Central memory CD8-positive, alpha-beta T cell (primary cell): ENCODE results near the gene BTG4.

Experiments used
- ATAC-seq: fragments of 150-1000 bp; cut with Tn5 transposase; replicated peaks from 2 replicates; pipeline ENCODE4 v1.10.0; 2022; ENCODE audit warnings: mild to moderate bottlenecking, moderate FRiP score, moderate number of reproducible peaks; ENCODE audit not compliant: poor library complexity, severe bottlenecking; ENCODE audit errors: extremely low read depth
- DNase-seq, 2 donors: peaks; one replicate each; pipeline ENCODE4 v3.0.0; 2021; ENCODE audit warnings: low spot score in 2 of 2
- H3K27ac Mint-ChIP-seq: one replicate; pipeline ENCODE4 v1.8.0; 2022; ENCODE audit warnings: low read depth, mild to moderate bottlenecking, moderate library complexity, mixed read lengths
- H3K27me3 Mint-ChIP-seq: one replicate; pipeline ENCODE4 v1.8.0; 2022; ENCODE audit warnings: mixed read lengths
- H3K36me3 Mint-ChIP-seq: one replicate; pipeline ENCODE4 v1.8.0; 2022; ENCODE audit warnings: mild to moderate bottlenecking, moderate library complexity, mixed read lengths; ENCODE audit not compliant: insufficient read depth
- H3K4me1 Mint-ChIP-seq: one replicate; pipeline ENCODE4 v1.8.0; 2022; ENCODE audit warnings: mixed read lengths
- H3K4me3 Mint-ChIP-seq: one replicate; pipeline ENCODE4 v1.8.0; 2022; ENCODE audit warnings: mild to moderate bottlenecking, moderate library complexity, mixed read lengths
- H3K9me3 Mint-ChIP-seq: one replicate; pipeline ENCODE4 v1.8.0; 2022; ENCODE audit warnings: mixed read lengths

BTG4 gene

GRCh38 chr11:111513240-111513605, 1.0 kb upstream of the BTG4 start:
- no peaks in the 10 kb centered on the region for H3K9me3 Mint-ChIP-seq
- H3K27me3 Mint-ChIP-seq, result peaks cover 61% of the 10 kb centered on the region
- no peak for DNase-seq
- no peak overlapping the region for H3K4me3 Mint-ChIP-seq
- no peak for ATAC-seq
- H3K4me1 Mint-ChIP-seq, result no peaks in the 10 kb centered on the region
- H3K36me3 Mint-ChIP-seq, result peaks cover 1% of the 10 kb centered on the region
- no peak overlapping the region for H3K27ac Mint-ChIP-seq

GRCh38 chr11:111510311-111510710, 1.9 kb downstream of the BTG4 start:
- H3K4me3 Mint-ChIP-seq, result no peak overlapping the region
- no peak for DNase-seq

GRCh38 chr11:111502611-111503010, 9.6 kb downstream of the BTG4 start:
- Mint-ChIP-seq H3K4me3 (no peak overlapping the region), H3K27me3 (peaks cover 75% of the 10 kb centered on the region), H3K4me1 (no peaks in the 10 kb centered on the region), H3K9me3 (no peaks in the 10 kb centered on the region), H3K36me3 (no peaks in the 10 kb centered on the region), H3K27ac (no peak overlapping the region)
- DNase-seq (no peak), ATAC-seq (no peak)

More at GRCh38 chr11:111510311-111510710, 1.9 kb downstream of the BTG4 start:
- Mint-ChIP-seq H3K36me3 (peaks cover 1% of the 10 kb centered on the region), H3K4me1 (no peaks in the 10 kb centered on the region), H3K27me3 (peaks cover 80% of the 10 kb centered on the region), H3K9me3 (no peaks in the 10 kb centered on the region), H3K27ac (no peak overlapping the region)
- ATAC-seq, result no peak

- H3K27me3 Mint-ChIP-seq, result peaks cover 67% of the 10 kb centered on the region
- no peak for ATAC-seq
- no peaks in the 10 kb centered on the region for H3K9me3 Mint-ChIP-seq
Observed at GRCh38 chr11:111500481-111500880, 11.7 kb downstream of the BTG4 start.

GRCh38 chr11:111499483-111499882, 12.7 kb downstream of the BTG4 start:
- Mint-ChIP-seq H3K36me3 (no peaks in the 10 kb centered on the region), H3K27me3 (peaks cover 57% of the 10 kb centered on the region), H3K4me1 (no peaks in the 10 kb centered on the region), H3K27ac (no peak overlapping the region), H3K4me3 (no peak overlapping the region), H3K9me3 (no peaks in the 10 kb centered on the region)
- no peak for DNase-seq
- no peak for ATAC-seq

More at GRCh38 chr11:111500481-111500880, 11.7 kb downstream of the BTG4 start:
- DNase-seq, result no peak
- no peaks in the 10 kb centered on the region for H3K36me3 Mint-ChIP-seq
- no peak overlapping the region for H3K27ac Mint-ChIP-seq
- H3K4me1 Mint-ChIP-seq, result no peaks in the 10 kb centered on the region
- no peak overlapping the region for H3K4me3 Mint-ChIP-seq

GRCh38 chr11:111494040-111494439, 18.1 kb downstream of the BTG4 start:
- DNase-seq (no peak), ATAC-seq (no peak)
- no peaks in the 10 kb centered on the region for H3K9me3 Mint-ChIP-seq
- H3K4me1 Mint-ChIP-seq, result no peaks in the 10 kb centered on the region
- no peak overlapping the region for H3K27ac Mint-ChIP-seq
- peaks cover 42% of the 10 kb centered on the region for H3K27me3 Mint-ChIP-seq
- no peak overlapping the region for H3K4me3 Mint-ChIP-seq
- H3K36me3 Mint-ChIP-seq, result peaks cover 3% of the 10 kb centered on the region

GRCh38 chr11:111490496-111490895, 21.7 kb downstream of the BTG4 start:
- Mint-ChIP-seq H3K4me3 (no peak overlapping the region), H3K36me3 (peaks cover 3% of the 10 kb centered on the region), H3K9me3 (peaks cover 14% of the 10 kb centered on the region), H3K4me1 (no peaks in the 10 kb centered on the region), H3K27ac (no peak overlapping the region), H3K27me3 (peaks cover 53% of the 10 kb centered on the region)
- ATAC-seq (no peak), DNase-seq (no peak)

GRCh38 chr11:111483431-111483830, 28.8 kb downstream of the BTG4 start:
- Mint-ChIP-seq H3K9me3 (peaks cover 28% of the 10 kb centered on the region), H3K27ac (no peak overlapping the region), H3K4me3 (no peak overlapping the region), H3K27me3 (peaks cover 78% of the 10 kb centered on the region), H3K36me3 (no peaks in the 10 kb centered on the region), H3K4me1 (no peaks in the 10 kb centered on the region)
- DNase-seq (no peak), ATAC-seq (no peak)

GRCh38 chr11:111479666-111480065, 32.5 kb downstream of the BTG4 start:
- ATAC-seq (no peak), DNase-seq (no peak)
- Mint-ChIP-seq H3K27me3 (peaks cover 63% of the 10 kb centered on the region), H3K27ac (no peak overlapping the region), H3K36me3 (no peaks in the 10 kb centered on the region), H3K9me3 (peaks cover 15% of the 10 kb centered on the region), H3K4me3 (no peak overlapping the region), H3K4me1 (no peaks in the 10 kb centered on the region)

- Mint-ChIP-seq H3K4me3 (no peak overlapping the region), H3K27ac (no peak overlapping the region), H3K27me3 (peaks cover 46% of the 10 kb centered on the region), H3K36me3 (no peaks in the 10 kb centered on the region), H3K9me3 (peaks cover under 1% of the 10 kb centered on the region), H3K4me1 (no peaks in the 10 kb centered on the region)
- ATAC-seq (no peak), DNase-seq (no peak)
Observed at GRCh38 chr11:111477898-111478297, 34.3 kb downstream of the BTG4 start.

- Mint-ChIP-seq H3K4me1 (no peaks in the 10 kb centered on the region), H3K4me3 (no peak overlapping the region), H3K27me3 (peaks cover 46% of the 10 kb centered on the region), H3K27ac (no peak overlapping the region), H3K9me3 (no peaks in the 10 kb centered on the region), H3K36me3 (no peaks in the 10 kb centered on the region)
- no peak for DNase-seq
- ATAC-seq, result no peak
Observed at GRCh38 chr11:111476956-111477355, 35.2 kb downstream of the BTG4 start.

GRCh38 chr11:111476366-111476765, 35.8 kb downstream of the BTG4 start:
- H3K27ac Mint-ChIP-seq, result no peak overlapping the region
- H3K36me3 Mint-ChIP-seq, result no peaks in the 10 kb centered on the region
- ATAC-seq (no peak), DNase-seq (no peak)
- no peaks in the 10 kb centered on the region for H3K4me1 Mint-ChIP-seq
- no peak overlapping the region for H3K4me3 Mint-ChIP-seq
- no peaks in the 10 kb centered on the region for H3K9me3 Mint-ChIP-seq
- peaks cover 46% of the 10 kb centered on the region for H3K27me3 Mint-ChIP-seq

- no peak for DNase-seq
- Mint-ChIP-seq H3K36me3 (no peaks in the 10 kb centered on the region), H3K4me1 (no peaks in the 10 kb centered on the region)
Observed at GRCh38 chr11:111474432-111474831, 37.8 kb downstream of the BTG4 start.

GRCh38 chr11:111472228-111472627, 40.0 kb downstream of the BTG4 start:
- no peak overlapping the region for H3K4me3 Mint-ChIP-seq
- DNase-seq, result no peak
- H3K36me3 Mint-ChIP-seq, result no peaks in the 10 kb centered on the region
- H3K27me3 Mint-ChIP-seq, result peaks cover 7% of the 10 kb centered on the region
- no peaks in the 10 kb centered on the region for H3K4me1 Mint-ChIP-seq
- H3K9me3 Mint-ChIP-seq, result no peaks in the 10 kb centered on the region
- no peak overlapping the region for H3K27ac Mint-ChIP-seq
- no peak for ATAC-seq

More at GRCh38 chr11:111474432-111474831, 37.8 kb downstream of the BTG4 start:
- Mint-ChIP-seq H3K27me3 (peaks cover 29% of the 10 kb centered on the region), H3K27ac (no peak overlapping the region), H3K4me3 (no peak overlapping the region), H3K9me3 (no peaks in the 10 kb centered on the region)
- no peak for ATAC-seq
